SK-N-SH (cell line): Measurements from ENCODE around the gene CDC42BPG. TPM values are rescaled to one million over a fixed set of nuclear protein-coding genes. Genes with fewer than 3 reads are reported as not detected.

Source experiments
- CTCF ChIA-PET: fragments of 300-600, 350-600 bp; formaldehyde crosslinking; extraction: SDS; loops from one replicate; lab custom pipeline; 2021; lab: Yijun Ruan, JAX
- POLR2A ChIA-PET: fragments of 350-600 bp; sonication (Branson Sonifier 250); formaldehyde crosslinking; extraction: SDS; loops from one replicate; lab custom pipeline; 2020; ENCODE audit warnings: antibody characterized with exemption, inconsistent platforms; lab: Yijun Ruan, JAX
- DNase-seq: peaks from one replicate; pipeline ENCODE4 v3.0.0; 2012
- H2AFZ ChIP-seq: fragments of 200-600 bp; sonication (generic); 2 replicates; pipeline ENCODE4 v1.8.1; 2016; ENCODE audit warnings: antibody characterized with exemption, mild to moderate bottlenecking, low read depth
- H3F3A ChIP-seq: fragments of 200-600 bp; sonication (generic); replicated peaks from 2 replicates; pipeline ENCODE3; 2016; ENCODE audit warnings: antibody characterized with exemption, mild to moderate bottlenecking; ENCODE audit not compliant: insufficient read depth
- H3K27ac ChIP-seq, 2 experiments: fragments of 200-500 bp in 1 of 2; fragments of 200-600 bp in 1 of 2; sonication (Bioruptor generic) in 1 of 2; sonication (generic), shearing (Covaris generic) in 1 of 2; 2 replicates each; pipeline versions ENCODE4 v1.5.1 to v1.6.1; 2014 to 2016; ENCODE audit warnings: low read depth in 2 of 2, inconsistent platforms in 1 of 2, low read length in 1 of 2, mild to moderate bottlenecking in 1 of 2, mixed read lengths in 1 of 2
- H3K27me3 ChIP-seq: fragments of 200-600 bp; sonication (generic), shearing (Covaris generic); 2 replicates; pipeline ENCODE4 v1.6.1; 2016; ENCODE audit warnings: mixed run types; ENCODE audit not compliant: insufficient read depth
- H3K36me3 ChIP-seq, 2 experiments: fragments of 200-500 bp in 1 of 2; fragments of 200-600 bp in 1 of 2; sonication (Bioruptor generic) in 1 of 2; sonication (generic) in 1 of 2; replicated peaks in 1 of 2; 2 replicates each; pipeline versions ENCODE3 to v1.5.1; 2014 to 2016; ENCODE audit warnings: low read length in 1 of 2, mild to moderate bottlenecking in 1 of 2; ENCODE audit not compliant: insufficient read depth in 2 of 2, control insufficient read depth in 1 of 2
- H3K4me1 ChIP-seq, 2 experiments: fragments of 200-500 bp in 1 of 2; fragments of 200-600 bp in 1 of 2; sonication (Bioruptor generic) in 1 of 2; sonication (generic), shearing (Covaris generic) in 1 of 2; 2 replicates each; pipeline versions ENCODE4 v1.5.1 to v1.6.1; 2014 to 2016; ENCODE audit warnings: low read depth in 1 of 2, low read length in 1 of 2, mixed run types in 1 of 2; ENCODE audit not compliant: insufficient read depth in 2 of 2, control insufficient read depth in 1 of 2
- H3K4me2 ChIP-seq: fragments of 200-600 bp; sonication (generic), shearing (Covaris generic); 2 replicates; pipeline ENCODE4 v1.6.1; 2017; ENCODE audit warnings: mixed run types
- H3K4me3 ChIP-seq, 2 experiments: fragments of 200-500 bp in 1 of 2; fragments of 200-600 bp in 1 of 2; sonication (Bioruptor generic) in 1 of 2; sonication (generic), shearing (Covaris generic) in 1 of 2; 2 replicates each; pipeline versions ENCODE4 v1.5.1 to v1.8.1; 2014 to 2016; ENCODE audit warnings: low read depth in 2 of 2, inconsistent platforms in 1 of 2, low read length in 1 of 2, mild to moderate bottlenecking in 1 of 2, mixed read lengths in 1 of 2, moderate library complexity in 1 of 2
- H3K79me2 ChIP-seq: fragments of 200-600 bp; sonication (generic); 2 replicates; pipeline ENCODE4 v1.8.1; 2017; ENCODE audit warnings: mild to moderate bottlenecking; ENCODE audit not compliant: insufficient read depth
- H3K9ac ChIP-seq: fragments of 200-600 bp; sonication (generic); 2 replicates; pipeline ENCODE4 v1.6.1; 2017; ENCODE audit warnings: mixed run types
- H3K9me2 ChIP-seq: fragments of 200-600 bp; sonication (generic); 2 replicates; pipeline ENCODE4 v1.6.1; 2017; ENCODE audit warnings: mixed run types
- H3K9me3 ChIP-seq: fragments of 200-600 bp; sonication (generic); 2 replicates; pipeline ENCODE4 v1.6.1; 2017; ENCODE audit warnings: mixed run types, mild to moderate bottlenecking, moderate library complexity
- H4K20me1 ChIP-seq: fragments of 200-600 bp; sonication (generic); 2 replicates; pipeline ENCODE4 v1.6.1; 2017; ENCODE audit warnings: mild to moderate bottlenecking, mixed run types; ENCODE audit not compliant: insufficient read depth
- CTCF ChIP-seq: fragments of 200-600 bp; sonication (generic); IDR thresholded peaks from 2 replicates; pipeline ENCODE4 v1.6.1; 2017; ENCODE audit warnings: antibody characterized with exemption, mild to moderate bottlenecking, moderate library complexity
- EZH2phosphoT487 ChIP-seq: fragments of 200-600 bp; sonication (generic); IDR thresholded peaks from 2 replicates; pipeline ENCODE4 v1.6.1; 2017; ENCODE audit warnings: low read depth, mixed run types, mild to moderate bottlenecking, antibody characterized with exemption, moderate library complexity, borderline replicate concordance
- FOXJ3 ChIP-seq: sonication (generic); formaldehyde crosslinking; IDR thresholded peaks from 2 replicates; pipeline ENCODE4 v1.5.1; 2020; ENCODE audit warnings: mild to moderate bottlenecking, missing genetic modification reagents
- GATA2 ChIP-seq: sonication (generic); formaldehyde crosslinking; IDR thresholded peaks from 2 replicates; pipeline ENCODE4 v1.5.0; 2020; ENCODE audit warnings: mild to moderate bottlenecking, missing genetic modification reagents
- RAD21 ChIP-seq: IDR thresholded peaks from 2 replicates; pipeline ENCODE4 v1.6.1; 2012; ENCODE audit warnings: mild to moderate bottlenecking, low read length
- RCOR1 ChIP-seq: fragments of 150-350 bp; IDR thresholded peaks from 2 replicates; pipeline ENCODE4 v1.6.1; 2017; ENCODE audit warnings: antibody characterized with exemption, low read length
- RFX5 ChIP-seq: IDR thresholded peaks from 2 replicates; pipeline ENCODE4 v1.6.1; 2012; ENCODE audit warnings: mild to moderate bottlenecking, improper control_type of control experiment, low read length
- SIN3A ChIP-seq: IDR thresholded peaks from 2 replicates; pipeline ENCODE4 v1.6.1; 2012; ENCODE audit warnings: low read depth, mild to moderate bottlenecking, low read length, moderate library complexity, borderline replicate concordance
- SMC3 ChIP-seq: IDR thresholded peaks from 2 replicates; pipeline ENCODE4 v1.6.1; 2012; ENCODE audit warnings: low read depth, low read length, improper control_type of control experiment
- TAF1 ChIP-seq: IDR thresholded peaks from 2 replicates; pipeline ENCODE4 v1.6.1; 2012; ENCODE audit warnings: low read depth, mild to moderate bottlenecking, low read length, moderate library complexity, borderline replicate concordance
- TEAD4 ChIP-seq: IDR thresholded peaks from 2 replicates; pipeline ENCODE4 v1.4.0; 2012; ENCODE audit warnings: mild to moderate bottlenecking, borderline replicate concordance; ENCODE audit not compliant: insufficient read depth
- ZBTB33 ChIP-seq: IDR thresholded peaks from 2 replicates; pipeline ENCODE4 v1.4.0; 2012; ENCODE audit warnings: low read depth, borderline replicate concordance
- WGBS: methylation state at CpG from one replicate; pipeline ENCODE4 v1.1.6; 2017; ENCODE audit warnings: low lambda C conversion rate; 5-methylcytosine and 5-hydroxymethylcytosine counted together
- polyA plus RNA-seq, 3 experiments: library from polyadenylated mRNA; depleted of rRNA; stranded (reverse); fragments of >200 nt; gene quantifications; 2 replicates each; pipeline ENCODE4 v1.2.3, GENCODE V29; 2012
- TF ChIP-seq, protein P1 (sequence below): IDR thresholded peaks from 2 replicates; pipeline ENCODE4 v1.6.1; 2012; ENCODE audit warnings: mild to moderate bottlenecking, low read depth, low read length, moderate library complexity
- TF ChIP-seq, protein P2 (sequence below): fragments of 150-350 bp; IDR thresholded peaks from 2 replicates; pipeline ENCODE4 v1.6.1; 2016; ENCODE audit warnings: mild to moderate bottlenecking, low read depth, low read length

The CDC42BPG gene
- polyA plus RNA-seq, 1 of the 3 experiments (the other 2 are of a cell fraction) = 0.33 TPM

DNA sequence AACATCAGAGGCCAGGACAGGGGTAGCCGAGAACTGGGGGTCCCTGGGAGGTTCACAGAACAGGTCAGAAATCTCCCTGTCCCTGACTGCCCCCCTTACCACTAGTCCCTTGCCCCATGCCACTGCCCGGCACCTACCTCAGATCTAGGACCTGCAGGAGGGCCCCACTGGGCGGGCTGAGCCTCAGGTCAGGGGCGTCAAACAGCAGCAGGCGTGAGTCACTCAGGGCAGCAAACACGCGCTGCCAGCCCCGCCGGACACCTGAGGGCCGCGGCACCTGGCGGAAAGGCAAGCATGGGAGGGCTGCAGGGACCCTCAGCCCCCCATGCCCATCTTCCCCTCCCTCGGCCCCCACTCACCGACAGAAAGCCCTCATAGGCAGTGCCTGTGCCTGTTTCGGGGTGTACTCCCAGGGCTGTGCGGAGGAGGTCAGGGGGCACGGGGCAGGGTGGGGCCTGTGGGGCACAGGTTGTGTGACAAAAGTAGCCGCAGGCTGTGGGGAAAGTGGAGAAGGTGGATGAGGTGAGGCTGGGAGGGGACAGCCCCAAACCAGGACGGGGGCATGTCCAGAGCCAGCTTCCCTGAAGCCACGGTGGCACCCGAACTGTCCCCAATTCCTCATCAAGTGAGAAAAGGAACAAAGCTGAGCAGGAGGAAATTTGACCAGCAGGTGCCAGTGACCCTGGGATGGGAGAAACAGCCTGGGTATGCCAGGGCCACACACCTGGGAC, 11.8 kb downstream of the CDC42BPG start:
- H4K20me1 ChIP-seq = no peaks in the 10 kb centered on the region
- no peak overlapping the region for H2AFZ ChIP-seq
- H3K4me3 ChIP-seq = no peak overlapping the region
- H3K4me2 ChIP-seq = no peak overlapping the region
- no peak overlapping the region for H3K27ac ChIP-seq
- no peak for DNase-seq
- TF ChIP-seq RCOR1 (no peak), EZH2phosphoT487 (no peak), RFX5 (no peak), ZBTB33 (no peak), FOXJ3 (no peak), TEAD4 (no peak), RAD21 (no peak), CTCF (no peak), TAF1 (no peak), SMC3 (no peak), GATA2 (CRISPR knock-in tag) (no peak), SIN3A (no peak)
- TF ChIP-seq, protein P1, sequence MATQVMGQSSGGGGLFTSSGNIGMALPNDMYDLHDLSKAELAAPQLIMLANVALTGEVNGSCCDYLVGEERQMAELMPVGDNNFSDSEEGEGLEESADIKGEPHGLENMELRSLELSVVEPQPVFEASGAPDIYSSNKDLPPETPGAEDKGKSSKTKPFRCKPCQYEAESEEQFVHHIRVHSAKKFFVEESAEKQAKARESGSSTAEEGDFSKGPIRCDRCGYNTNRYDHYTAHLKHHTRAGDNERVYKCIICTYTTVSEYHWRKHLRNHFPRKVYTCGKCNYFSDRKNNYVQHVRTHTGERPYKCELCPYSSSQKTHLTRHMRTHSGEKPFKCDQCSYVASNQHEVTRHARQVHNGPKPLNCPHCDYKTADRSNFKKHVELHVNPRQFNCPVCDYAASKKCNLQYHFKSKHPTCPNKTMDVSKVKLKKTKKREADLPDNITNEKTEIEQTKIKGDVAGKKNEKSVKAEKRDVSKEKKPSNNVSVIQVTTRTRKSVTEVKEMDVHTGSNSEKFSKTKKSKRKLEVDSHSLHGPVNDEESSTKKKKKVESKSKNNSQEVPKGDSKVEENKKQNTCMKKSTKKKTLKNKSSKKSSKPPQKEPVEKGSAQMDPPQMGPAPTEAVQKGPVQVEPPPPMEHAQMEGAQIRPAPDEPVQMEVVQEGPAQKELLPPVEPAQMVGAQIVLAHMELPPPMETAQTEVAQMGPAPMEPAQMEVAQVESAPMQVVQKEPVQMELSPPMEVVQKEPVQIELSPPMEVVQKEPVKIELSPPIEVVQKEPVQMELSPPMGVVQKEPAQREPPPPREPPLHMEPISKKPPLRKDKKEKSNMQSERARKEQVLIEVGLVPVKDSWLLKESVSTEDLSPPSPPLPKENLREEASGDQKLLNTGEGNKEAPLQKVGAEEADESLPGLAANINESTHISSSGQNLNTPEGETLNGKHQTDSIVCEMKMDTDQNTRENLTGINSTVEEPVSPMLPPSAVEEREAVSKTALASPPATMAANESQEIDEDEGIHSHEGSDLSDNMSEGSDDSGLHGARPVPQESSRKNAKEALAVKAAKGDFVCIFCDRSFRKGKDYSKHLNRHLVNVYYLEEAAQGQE = no peak
- TF ChIP-seq, protein P2, sequence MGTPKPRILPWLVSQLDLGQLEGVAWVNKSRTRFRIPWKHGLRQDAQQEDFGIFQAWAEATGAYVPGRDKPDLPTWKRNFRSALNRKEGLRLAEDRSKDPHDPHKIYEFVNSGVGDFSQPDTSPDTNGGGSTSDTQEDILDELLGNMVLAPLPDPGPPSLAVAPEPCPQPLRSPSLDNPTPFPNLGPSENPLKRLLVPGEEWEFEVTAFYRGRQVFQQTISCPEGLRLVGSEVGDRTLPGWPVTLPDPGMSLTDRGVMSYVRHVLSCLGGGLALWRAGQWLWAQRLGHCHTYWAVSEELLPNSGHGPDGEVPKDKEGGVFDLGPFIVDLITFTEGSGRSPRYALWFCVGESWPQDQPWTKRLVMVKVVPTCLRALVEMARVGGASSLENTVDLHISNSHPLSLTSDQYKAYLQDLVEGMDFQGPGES = no peak
- TF ChIP-seq, all 33 proteins: peak for 0
- ChIA-PET CTCF (no interaction called here), POLR2A (no interaction called here)
- H3K9me2 ChIP-seq = no peaks in the 10 kb centered on the region
- no peaks in the 10 kb centered on the region for H3K27me3 ChIP-seq
- H3K79me2 ChIP-seq = no peaks in the 10 kb centered on the region
- no peak overlapping the region for H3K9ac ChIP-seq
- no peaks in the 10 kb centered on the region for H3K9me3 ChIP-seq
- no peaks in the 10 kb centered on the region for H3K36me3 ChIP-seq
- no peaks in the 10 kb centered on the region for H3F3A ChIP-seq
- WGBS = 91% methylated on average over 15 of the region's 21 CpGs
- H3K4me1 ChIP-seq = peaks cover 0 to 5% of the 10 kb centered on the region in 2 experiments; a peak in 1 of 4 replicates
